HG03575 (cell line): ENCODE data around the gene SAMD13.

Experiments used
- ATAC-seq: cut with Tn5 transposase; IDR thresholded peaks from one replicate; pipeline ENCODE4 v1.9.1; 2021; ENCODE audit not compliant: unreplicated experiment, insufficient number of reproducible peaks, low FRiP score; ENCODE audit errors: extremely low read depth

SAMD13 gene

DNA sequence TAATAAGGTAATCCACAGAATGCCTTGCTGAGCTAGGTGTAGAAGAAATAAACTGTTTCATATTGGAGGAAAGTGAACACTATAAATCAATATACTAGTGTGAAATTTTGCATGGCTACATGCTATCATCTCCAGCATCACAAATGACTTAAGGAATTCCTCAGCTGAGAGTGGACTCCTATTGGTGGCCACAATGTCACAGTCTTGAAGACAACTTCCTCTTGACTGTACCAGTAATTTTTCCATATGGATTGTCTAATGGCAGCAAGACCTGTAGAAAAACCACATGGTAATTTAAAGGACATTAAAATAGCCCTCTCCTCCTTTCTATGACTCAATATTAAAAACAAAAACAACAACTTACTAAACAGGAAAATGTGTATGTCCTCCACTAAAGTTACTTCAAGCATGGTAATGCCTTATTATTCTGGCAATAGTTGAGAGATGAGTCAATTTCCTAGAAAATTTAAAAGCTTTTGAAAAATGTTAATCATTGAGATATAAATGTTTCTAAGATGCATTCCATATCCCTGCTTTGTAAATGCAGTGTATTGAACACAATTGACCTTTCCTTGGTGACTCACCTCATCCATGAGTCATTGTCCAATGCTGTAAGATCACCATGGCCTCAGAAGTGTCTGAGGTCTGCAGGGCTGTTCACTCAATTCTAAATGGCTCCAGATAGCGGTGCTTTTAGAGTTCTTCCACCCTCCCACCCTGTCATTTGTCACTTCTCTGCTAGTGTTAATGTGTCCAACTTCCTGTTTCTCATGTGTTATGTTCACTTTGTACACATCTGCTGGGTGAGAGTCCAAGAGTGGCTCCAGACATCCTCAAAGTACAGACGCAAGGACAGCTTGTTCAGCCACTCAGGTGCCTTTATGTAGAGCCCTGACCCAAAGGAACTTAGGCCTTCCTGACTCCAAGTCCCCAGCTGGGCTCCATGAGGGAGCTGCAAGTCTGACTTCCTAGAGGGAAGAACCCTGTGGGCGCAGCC is 64.0 kb downstream of the SAMD13 start:
- no peak for ATAC-seq

DNA sequence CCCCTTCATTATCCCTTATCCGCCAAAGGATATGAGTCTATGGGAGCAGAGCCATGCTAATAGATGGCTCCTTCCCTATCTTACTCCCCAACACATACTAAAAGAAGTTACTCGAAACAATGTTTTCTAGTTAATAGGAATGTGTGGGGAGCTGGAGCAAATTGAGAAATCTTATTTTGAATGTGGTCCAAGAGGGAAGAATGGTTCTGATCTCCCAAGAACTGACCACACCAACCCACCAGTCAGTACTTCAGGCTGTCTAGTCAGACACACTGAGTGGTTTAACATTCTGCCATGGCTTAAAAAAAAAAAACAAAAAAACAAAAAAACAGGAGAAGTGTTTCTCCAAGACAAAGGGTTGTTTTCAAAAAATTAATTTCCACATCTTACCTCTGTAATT is 65.3 kb downstream of the SAMD13 start:
- ATAC-seq = no peak

- no peak for ATAC-seq
These were observed 65.7 kb downstream of the SAMD13 start for GRCh38 chr1:84367219-84367618.

- ATAC-seq = no peak
These were observed 66.9 kb downstream of the SAMD13 start for GRCh38 chr1:84368441-84368840.

DNA sequence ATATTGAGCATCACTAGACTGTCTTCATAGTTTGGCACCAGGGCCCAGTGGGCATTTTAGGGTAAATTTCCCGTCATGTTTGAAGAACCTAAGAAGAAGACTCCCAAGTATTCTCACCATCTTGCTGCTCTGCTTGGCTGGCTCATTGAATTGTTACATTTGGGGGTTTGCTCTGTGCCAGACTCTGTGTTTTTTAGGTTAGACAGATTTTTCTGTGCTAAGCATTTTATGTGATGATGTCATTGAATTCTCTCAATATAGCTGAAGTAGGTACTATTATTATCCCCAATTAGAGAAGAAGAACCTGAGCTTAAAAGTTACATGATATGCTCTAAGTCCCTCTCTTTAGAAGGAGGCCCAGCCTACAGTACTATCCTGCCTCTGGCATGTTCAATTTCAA is 68.8 kb downstream of the SAMD13 start:
- ATAC-seq = no peak

DNA sequence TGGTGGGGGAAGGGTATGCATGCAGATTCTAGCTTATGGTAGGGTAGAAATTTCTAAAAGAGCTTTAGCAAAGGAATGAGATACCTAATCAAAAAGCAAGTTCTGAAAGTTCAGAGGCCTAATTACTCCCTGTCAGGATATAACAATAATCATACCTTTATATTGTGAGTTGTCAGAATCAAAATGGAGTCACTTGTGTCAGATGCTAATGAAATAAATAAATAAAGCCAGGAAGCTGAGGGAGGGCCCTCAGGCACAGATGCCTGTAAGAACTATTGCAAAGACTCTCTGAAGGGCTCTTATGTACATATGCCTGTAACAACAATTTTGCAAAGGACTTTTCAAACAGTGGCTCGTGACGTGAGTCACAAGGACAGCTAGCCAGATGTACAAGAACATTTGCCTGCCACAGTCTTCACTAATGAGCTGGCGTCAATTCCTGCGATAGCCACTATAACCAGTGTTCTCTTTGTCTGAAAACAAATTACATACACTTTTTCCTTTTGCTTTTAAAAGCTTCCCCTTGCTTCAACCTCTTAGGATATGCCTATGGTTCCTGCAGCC is 69.4 kb downstream of the SAMD13 start:
- no peak for ATAC-seq

DNA sequence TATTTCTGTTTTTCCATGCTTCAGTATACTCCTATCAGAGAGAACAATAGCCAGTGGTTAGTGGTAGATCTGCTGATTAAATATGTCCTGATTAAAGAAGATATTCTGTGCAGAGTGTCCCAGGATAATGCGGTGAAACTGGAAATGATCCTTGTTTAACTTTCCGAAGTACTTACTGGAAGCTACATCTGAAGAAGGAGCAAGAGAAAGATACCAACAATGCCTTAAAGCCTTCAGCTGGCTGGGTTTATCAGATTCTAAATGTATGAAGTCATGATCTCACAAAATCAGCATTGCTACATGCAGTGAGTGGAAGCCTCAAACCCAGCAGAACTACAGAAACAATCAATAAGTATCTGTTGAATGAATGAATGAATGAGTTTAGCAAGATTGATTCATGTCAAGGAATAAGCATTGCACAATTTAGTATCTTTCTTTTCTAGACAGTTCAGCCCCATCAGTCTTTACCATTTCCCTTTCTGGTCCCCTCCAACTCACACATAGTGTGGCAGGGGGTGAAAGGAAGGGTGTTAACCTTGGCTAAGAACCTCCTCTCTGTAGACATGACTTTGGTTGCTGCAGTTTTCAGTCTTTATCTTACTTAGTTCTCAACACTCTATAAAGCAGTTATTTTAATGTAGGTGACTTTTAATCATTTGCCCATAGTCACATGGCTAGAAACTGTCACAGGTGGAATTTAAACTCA is 72.1 kb downstream of the SAMD13 start:
- ATAC-seq = no peak

DNA sequence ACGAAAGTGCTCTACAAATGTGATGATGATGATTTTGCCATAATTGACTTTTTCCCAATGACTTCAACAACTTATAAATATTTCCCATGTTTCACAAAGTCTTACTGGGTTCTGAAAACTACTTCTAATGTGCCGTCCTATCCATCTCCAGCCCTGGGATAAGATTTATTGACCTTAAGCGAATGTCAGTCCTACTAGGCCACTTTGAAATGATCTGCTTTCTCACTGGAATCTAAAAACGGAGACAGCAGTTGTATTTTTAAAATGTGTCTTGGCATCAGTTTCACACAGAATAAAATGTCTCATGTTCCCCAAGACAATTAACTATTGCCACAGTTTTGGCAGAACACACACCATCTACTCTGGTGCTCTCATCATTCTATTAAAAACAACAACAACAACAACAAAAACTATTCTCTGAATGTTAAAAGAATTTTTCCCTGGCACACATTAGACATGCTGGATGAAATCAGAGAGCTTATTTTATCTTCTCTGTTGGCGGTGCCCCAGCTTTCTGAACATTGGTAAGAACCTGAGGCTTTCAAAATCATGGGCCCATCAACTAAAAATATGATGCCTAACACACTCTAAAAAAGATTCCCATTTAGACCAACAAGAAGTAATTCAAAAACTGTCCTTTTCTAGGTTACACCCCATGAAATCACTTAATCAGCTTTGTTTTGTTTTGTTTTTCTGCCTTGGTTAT is 73.6 kb downstream of the SAMD13 start:
- ATAC-seq = no peak

DNA sequence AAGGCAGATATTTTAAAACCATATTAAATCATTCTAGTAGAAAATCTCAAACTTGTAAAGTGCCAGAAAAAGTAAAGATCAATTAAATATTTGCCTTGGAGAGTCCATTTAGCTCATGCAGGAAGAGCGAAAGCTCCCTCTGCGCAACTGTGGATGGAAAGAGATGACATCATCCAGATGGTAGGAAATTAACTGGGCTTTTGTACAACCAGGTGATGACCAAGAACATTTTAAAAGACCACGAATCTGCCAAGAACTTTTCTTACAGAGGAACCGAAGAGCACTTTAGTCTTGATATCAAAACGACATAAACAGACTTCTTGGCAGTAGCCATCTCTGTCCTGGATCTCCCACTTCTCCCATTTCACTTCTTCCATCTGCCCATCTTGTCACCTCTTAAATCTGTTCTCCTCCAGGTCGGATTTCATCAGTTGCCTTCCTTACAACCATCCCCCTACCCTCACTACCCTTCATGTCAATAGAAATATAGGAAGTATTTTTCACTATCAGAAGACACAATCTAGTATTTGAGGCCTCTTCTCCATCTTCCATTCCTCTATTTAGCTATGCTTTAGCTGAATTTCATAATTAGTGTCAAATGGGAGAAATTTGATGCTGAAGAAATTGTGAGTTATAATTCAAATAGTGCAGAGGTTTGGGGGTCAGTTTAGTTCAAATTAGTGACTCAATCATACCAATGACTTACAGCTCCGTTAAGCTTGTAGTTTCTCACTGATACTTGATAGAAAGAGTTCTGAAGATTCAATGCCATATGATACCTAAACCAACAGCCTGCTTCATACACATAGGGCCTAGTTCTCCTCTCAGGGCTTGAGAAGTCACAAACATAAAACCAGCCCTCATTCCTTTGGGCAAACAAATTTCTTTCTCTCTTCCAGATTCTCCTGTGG is 74.7 kb downstream of the SAMD13 start:
- no peak for ATAC-seq

DNA sequence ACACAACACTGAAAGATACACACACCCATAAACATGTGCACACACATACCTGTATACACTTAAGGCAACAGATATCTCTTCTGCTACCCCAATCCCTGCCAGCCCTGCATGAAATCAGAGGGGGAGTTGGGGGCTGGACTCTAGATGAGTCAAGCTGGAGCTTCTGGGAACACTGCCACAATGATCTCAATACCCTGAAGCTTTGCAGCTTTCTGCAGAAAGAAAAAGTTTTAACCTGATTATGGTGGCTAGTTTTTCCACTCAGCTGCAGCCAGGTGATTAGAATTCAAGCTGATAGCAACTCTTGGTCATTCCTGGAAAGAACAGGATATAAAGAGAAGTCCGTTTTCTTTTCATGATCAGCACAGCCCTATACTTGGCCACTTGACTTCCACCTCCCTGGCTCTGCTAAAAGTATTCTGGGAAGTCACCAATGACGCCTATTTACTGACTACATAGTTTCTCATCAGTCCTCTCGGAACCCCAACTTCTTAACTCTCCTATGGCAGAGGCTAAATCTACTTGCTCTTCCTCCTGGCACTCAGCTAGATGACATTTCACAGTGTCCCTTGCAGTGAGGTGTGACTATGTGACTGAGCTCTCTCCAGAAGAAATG is 76.1 kb downstream of the SAMD13 start:
- no peak for ATAC-seq

- no peak for ATAC-seq
These were observed 77.8 kb downstream of the SAMD13 start for GRCh38 chr1:84379138-84379916.

- no peak for ATAC-seq
These were observed 78.3 kb downstream of the SAMD13 start for GRCh38 chr1:84379917-84380180.

DNA sequence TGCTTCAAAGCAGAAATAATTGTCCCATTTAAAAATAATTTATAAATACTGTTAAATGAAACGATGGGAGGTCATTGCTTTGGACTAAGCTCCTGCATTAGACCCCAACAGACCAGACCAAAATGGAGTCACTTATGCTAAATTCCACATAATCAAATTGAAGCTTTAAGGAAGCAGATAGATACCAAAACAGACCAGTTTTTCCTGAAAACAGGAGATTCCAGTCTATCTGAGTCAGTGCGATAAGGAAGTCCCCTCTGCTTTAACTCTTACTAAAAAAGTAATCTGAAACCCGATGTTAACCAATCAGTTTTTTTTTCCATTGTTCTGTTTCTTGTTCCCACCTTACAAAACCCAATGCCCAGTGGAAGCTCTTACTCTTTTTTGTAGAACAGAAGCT is 80.6 kb downstream of the SAMD13 start:
- no peak for ATAC-seq

- no peak for ATAC-seq
These were observed 83.8 kb downstream of the SAMD13 start for GRCh38 chr1:84385347-84385746.

DNA sequence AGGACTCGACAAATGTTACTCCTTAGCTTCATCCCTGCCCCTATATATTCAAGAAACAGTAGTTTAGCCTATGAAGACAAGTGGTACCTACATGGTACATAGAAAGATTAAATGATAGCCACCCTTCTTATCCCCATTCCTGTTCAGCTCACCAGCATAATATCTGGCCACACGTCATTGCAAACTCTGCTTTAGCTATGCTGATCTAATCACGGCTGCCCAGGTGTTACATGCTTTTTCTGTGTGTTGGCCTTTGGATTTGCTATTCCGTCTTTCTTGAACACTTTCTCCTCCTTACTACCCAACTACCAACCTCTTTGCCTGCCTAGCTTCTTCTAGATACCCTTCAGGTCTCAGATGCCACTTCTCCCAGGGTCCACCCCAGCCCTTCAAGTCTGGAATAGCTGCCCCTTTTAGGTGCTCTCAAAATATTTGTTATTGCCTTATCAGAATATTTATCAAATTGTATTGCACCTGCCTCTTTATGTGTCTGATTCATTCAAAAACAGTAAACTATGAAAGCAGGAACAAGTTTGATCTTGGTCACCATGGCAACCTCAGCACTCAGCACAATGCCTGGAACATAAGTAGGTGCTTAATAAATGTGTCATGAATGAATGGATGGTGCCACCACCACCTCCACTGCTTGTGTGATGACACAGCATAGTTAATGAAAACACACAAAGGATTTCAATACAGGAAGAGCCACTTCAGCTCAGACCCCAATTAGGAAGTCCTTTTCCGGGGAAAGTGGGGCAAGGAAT is 85.4 kb downstream of the SAMD13 start:
- no peak for ATAC-seq

- ATAC-seq = no peak
These were observed 86.1 kb downstream of the SAMD13 start for GRCh38 chr1:84387480-84388163.
